Measurements from ENCODE around the gene RIT2.

GRCh38 chr18:42745171-42745570 lies 370.3 kb downstream of the RIT2 start:
- no peak for TF ChIP-seq POLR2A (IDR thresholded peaks at IDR 0.05)
- no peak for TF ChIP-seq CTCF (IDR thresholded peaks at IDR 0.05 in 8 of 11, conservative IDR thresholded peaks at IDR 0.05 in 3 of 11)

Measured in spleen (tissue), 7 donors.